ENCODE data around the gene PRR20G.

Gene PRR20G

GRCh38 chr3:127275287-127275781 is 12.5 kb downstream of the PRR20G start:
- no peak for DNase-seq (ENCODE audit: low read depth)
- TF ChIP-seq, protein P1, sequence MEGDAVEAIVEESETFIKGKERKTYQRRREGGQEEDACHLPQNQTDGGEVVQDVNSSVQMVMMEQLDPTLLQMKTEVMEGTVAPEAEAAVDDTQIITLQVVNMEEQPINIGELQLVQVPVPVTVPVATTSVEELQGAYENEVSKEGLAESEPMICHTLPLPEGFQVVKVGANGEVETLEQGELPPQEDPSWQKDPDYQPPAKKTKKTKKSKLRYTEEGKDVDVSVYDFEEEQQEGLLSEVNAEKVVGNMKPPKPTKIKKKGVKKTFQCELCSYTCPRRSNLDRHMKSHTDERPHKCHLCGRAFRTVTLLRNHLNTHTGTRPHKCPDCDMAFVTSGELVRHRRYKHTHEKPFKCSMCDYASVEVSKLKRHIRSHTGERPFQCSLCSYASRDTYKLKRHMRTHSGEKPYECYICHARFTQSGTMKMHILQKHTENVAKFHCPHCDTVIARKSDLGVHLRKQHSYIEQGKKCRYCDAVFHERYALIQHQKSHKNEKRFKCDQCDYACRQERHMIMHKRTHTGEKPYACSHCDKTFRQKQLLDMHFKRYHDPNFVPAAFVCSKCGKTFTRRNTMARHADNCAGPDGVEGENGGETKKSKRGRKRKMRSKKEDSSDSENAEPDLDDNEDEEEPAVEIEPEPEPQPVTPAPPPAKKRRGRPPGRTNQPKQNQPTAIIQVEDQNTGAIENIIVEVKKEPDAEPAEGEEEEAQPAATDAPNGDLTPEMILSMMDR (IDR thresholded peaks at IDR 0.05; ENCODE audit: low read length, missing control alignments) = no peak
- H3K4me3 ChIP-seq (replicated peaks; ENCODE audit: low read depth, low read length) = no peak overlapping the region

DNA sequence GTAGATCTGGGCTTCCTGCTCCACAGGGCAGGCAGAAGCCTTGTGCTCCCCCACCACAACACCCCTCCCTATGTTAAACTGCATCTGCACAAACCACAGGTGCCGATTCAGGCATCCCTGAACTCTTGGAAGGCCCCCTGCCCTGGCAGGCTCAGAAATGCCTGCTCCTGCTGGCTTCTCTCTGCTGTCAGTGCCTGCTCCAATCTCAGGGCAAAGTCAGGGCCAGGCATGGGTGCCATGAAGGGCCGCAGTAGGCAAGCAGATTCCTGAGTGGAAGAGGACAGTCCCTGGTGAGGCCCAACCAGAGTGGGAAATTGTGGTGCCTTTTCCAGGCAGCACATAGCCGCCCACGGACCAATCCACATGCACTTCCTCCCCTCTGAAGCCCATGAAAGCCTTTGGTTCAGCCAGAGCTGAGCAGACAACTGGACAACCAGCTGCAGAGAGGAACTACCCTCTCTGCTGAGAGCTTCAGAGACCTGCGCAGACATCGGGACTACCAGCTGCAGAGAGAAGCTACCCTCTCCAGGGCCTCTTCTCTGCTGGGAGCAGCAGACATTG is 13.6 kb downstream of the PRR20G start:
- H3K4me3 ChIP-seq (replicated peaks; ENCODE audit: low read depth, low read length) = no peak overlapping the region
- TF ChIP-seq, protein P1 (IDR thresholded peaks at IDR 0.05; ENCODE audit: low read length, missing control alignments) = no peak
- no peak for DNase-seq (ENCODE audit: low read depth)

DNA sequence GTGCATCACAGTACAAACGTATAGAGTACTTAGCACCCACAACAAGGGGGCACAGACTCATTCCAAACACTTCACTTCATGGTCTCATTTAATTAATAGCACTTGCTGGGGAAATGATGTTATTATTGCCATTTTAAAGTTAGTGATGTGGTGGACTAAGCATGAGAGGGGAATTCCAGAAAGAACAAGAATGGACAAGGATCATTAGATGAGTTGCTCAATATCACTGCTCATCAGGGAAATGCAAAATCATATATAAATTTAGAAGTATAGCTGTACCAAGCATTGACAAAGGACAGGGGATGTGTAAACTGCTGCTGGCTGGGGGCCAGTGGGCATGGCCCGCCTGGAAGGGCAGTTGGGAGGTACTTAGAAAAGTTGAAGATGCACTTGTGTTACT is 14.6 kb downstream of the PRR20G start:
- DNase-seq (ENCODE audit: low read depth) = no peak
- TF ChIP-seq, protein P1 (IDR thresholded peaks at IDR 0.05; ENCODE audit: low read length, missing control alignments) = no peak
- no peak overlapping the region for H3K4me3 ChIP-seq (replicated peaks; ENCODE audit: low read depth, low read length)

- DNase-seq (ENCODE audit: low read depth) = no peak
- TF ChIP-seq, protein P1 (IDR thresholded peaks at IDR 0.05; ENCODE audit: low read length, missing control alignments) = no peak
- H3K4me3 ChIP-seq (replicated peaks; ENCODE audit: low read depth, low read length) = no peak overlapping the region
These were observed 21.7 kb downstream of the PRR20G start for GRCh38 chr3:127266186-127266585.

DNA sequence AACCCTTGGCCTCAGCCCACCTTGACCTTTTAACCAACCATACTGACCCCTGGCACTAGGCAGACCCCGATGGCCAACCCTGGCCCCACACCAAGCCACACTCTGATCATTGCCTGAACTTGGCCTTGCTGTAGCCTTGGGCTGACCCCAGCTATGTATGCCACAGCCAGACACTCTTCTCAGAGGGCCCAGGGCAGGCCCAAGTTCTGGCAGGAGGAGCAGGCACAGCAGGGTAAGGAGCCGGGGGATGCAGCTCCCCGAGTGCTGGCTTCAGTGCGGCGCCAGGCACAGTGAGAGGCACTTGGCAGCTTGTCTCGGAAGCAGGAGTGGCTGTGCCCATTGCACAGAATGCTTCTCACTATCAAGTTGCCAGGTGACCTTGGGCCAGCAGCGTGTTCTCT is 22.3 kb downstream of the PRR20G start:
- no peak for DNase-seq (ENCODE audit: low read depth)
- H3K4me3 ChIP-seq (replicated peaks; ENCODE audit: low read depth, low read length) = no peak overlapping the region
- TF ChIP-seq, protein P1 (IDR thresholded peaks at IDR 0.05; ENCODE audit: low read length, missing control alignments) = no peak

DNA sequence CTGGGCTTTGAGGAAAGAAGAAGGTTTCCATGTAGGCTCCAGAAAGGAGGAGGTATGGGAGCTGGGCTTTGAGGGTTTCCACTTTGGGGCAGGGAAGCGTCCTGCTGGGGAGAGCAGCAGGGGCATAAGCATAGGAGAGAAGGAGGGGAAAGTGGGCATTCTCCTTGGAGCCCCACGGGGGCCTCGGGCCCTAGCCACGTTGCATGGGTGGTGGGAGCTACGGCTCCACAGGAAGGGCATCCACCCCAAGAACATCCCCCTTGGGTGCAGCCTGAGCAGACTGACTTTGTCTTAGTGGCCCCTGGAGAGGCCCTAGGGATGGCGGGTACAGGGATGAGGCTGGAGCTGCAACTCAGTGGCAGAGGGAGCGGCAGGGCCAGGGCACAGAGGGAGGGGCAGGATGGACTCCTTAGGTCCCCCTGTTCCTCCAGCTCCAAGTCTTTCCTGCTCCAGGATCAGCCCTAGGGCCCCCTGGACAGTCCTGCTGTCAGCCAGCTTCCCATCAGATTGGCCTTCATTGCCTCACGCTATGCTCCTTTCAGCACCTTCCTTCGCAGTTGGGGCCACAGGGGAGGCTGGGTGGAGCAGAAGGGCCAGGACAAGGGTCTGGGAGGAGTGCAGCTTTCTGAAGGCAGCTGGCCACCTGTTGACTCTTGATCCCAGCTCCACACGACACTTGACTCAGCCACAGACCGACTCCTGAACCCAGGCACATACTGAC is 22.9 kb downstream of the PRR20G start:
- H3K4me3 ChIP-seq (replicated peaks; ENCODE audit: low read depth, low read length) = no peak overlapping the region
- DNase-seq (ENCODE audit: low read depth) = no peak
- TF ChIP-seq, protein P1 (IDR thresholded peaks at IDR 0.05; ENCODE audit: low read length, missing control alignments) = no peak
